WI38 (cell line): Measurements from ENCODE around the gene GPR50.

Experiments used
- H3K4me3 ChIP-seq: 2 replicates; pipeline ENCODE4 v1.5.1; 2011; ENCODE audit warnings: low read depth, mild to moderate bottlenecking, control low read depth, low read length
- CTCF ChIP-seq: IDR thresholded peaks from 2 replicates; pipeline ENCODE4 v1.5.1; 2012; ENCODE audit warnings: low read depth, mild to moderate bottlenecking, control low read depth, low read length

GPR50 gene

GRCh38 chrX:151167791-151168345 lies 8.5 kb upstream of the GPR50 start:
- no peak for TF ChIP-seq CTCF
- H3K4me3 ChIP-seq, result no peak overlapping the region

DNA sequence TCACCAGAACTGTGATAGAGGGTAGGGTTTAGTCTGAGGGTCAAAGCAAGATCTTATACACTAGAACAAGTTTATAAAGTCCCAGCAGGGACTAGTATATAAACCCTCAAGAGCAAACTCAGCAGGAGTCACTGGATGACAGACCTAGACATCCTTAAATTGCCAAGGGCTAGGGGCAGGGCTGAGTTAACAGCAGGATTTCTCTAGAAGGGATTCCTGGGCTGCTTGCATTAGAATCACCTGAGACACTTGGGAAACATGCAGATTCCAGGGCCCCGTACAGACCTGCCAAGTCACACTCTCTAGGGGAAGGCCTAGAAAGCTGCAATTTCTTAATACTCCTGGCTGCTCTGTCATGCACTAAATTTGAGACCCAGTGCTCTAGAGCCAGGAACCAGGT lies 6.6 kb upstream of the GPR50 start:
- no peak for TF ChIP-seq CTCF
- H3K4me3 ChIP-seq, result no peak overlapping the region

- H3K4me3 ChIP-seq, result no peak overlapping the region
- TF ChIP-seq CTCF, result no peak
Measured at GRCh38 chrX:151174581-151175282, 1.7 kb upstream of the GPR50 start.

GRCh38 chrX:151175283-151176062 lies 911 bp upstream of the GPR50 start:
- no peak overlapping the region for H3K4me3 ChIP-seq

GRCh38 chrX:151177141-151178027 lies 1.0 kb downstream of the GPR50 start:
- H3K4me3 ChIP-seq, result no peak overlapping the region
- no peak for TF ChIP-seq CTCF

More at GRCh38 chrX:151175283-151176062, 911 bp upstream of the GPR50 start:
- no peak for TF ChIP-seq CTCF

DNA sequence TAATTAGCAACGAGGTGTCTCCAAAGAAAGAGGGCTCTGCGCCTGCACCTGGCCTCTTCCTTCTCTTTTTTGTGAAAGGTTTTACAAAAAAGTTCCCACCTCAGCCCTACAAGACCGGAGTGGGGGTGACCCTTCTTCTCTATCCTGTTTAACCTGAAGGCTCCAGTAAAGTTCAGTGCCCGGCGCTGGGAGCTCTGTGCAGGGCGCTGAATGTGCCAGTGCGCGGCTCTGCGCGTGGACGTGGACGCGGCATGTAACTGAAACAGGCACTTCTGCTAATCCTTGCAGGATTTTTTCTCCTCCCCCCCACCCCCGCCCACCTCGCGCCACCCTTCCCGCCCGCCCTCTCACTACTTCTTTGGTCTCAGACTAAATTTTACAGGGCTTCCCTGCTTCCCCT lies 2.4 kb downstream of the GPR50 start:
- TF ChIP-seq CTCF, result no peak
- no peak overlapping the region for H3K4me3 ChIP-seq
